ENCODE measurements around the gene FAM3D. TPM values are rescaled to one million over a fixed set of nuclear protein-coding genes. Genes with fewer than 3 reads are reported as not detected.

FAM3D gene
- total and polyA plus RNA-seq, 3 donors from 2014 or later = 0.19 to 0.41 TPM; not detected in 1

DNA sequence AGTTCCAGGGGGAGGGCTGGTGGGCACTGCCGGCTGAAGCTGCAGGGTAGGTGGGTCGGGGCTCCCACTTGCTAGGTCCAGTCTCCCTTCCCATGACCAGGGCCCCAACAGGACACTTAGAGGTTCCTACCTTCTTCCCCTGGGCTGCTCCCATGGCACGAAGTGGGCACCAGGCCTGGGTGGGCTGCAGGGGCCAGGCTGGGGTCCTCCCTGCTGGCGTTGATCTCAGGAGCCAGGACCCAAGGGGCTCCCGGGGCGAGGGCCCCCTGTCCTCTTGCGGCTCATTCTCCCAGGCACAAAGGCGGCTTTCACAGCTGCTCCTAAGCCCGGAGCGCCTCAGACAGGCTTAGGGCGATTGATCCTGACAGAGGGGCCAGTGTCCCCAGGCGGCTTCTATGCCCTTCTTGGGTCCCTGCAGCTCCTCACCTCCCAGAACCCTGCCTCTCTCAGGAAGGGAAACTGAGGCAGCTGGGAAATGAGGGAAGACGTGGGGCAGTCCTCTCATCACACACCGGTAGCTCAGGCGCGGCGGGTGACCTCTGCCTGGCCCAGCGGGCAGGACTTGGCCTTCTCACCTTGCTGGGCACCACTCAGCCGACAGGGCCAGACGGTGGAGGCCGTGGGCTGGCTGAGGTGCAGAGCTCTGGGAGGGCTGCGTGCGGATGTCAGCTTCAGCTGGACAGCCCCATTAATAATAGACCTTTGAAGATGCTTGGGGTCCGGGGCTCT lies 39.6 kb downstream of the FAM3D start:
- no peak for TF ChIP-seq POLR2A (IDR thresholded peaks at IDR 0.05)
- TF ChIP-seq, protein P1, sequence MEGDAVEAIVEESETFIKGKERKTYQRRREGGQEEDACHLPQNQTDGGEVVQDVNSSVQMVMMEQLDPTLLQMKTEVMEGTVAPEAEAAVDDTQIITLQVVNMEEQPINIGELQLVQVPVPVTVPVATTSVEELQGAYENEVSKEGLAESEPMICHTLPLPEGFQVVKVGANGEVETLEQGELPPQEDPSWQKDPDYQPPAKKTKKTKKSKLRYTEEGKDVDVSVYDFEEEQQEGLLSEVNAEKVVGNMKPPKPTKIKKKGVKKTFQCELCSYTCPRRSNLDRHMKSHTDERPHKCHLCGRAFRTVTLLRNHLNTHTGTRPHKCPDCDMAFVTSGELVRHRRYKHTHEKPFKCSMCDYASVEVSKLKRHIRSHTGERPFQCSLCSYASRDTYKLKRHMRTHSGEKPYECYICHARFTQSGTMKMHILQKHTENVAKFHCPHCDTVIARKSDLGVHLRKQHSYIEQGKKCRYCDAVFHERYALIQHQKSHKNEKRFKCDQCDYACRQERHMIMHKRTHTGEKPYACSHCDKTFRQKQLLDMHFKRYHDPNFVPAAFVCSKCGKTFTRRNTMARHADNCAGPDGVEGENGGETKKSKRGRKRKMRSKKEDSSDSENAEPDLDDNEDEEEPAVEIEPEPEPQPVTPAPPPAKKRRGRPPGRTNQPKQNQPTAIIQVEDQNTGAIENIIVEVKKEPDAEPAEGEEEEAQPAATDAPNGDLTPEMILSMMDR (IDR thresholded peaks at IDR 0.05) = no peak
- no peak for DNase-seq
- 76 to 94% methylated on average over 3 to 22 of the region's 24 CpGs for whole genome bisulfite sequencing, 2 donors
- peaks cover 42% of the 10 kb centered on the region for H3K4me1 ChIP-seq
- no peaks in the 10 kb centered on the region for H3K27me3 ChIP-seq
- no peaks in the 10 kb centered on the region for H3K9me3 ChIP-seq
- H3K4me3 ChIP-seq = no peak overlapping the region
- H3K36me3 ChIP-seq (ENCODE audit: low read depth, missing control alignments) = no peaks in the 10 kb centered on the region
- H3K27ac ChIP-seq = peak overlapping the region in 1 of 2 donors; percentile 85
- intact Hi-C loops (cut with DNase I; ENCODE audit: low total_unique reads) = no loop called here

DNA sequence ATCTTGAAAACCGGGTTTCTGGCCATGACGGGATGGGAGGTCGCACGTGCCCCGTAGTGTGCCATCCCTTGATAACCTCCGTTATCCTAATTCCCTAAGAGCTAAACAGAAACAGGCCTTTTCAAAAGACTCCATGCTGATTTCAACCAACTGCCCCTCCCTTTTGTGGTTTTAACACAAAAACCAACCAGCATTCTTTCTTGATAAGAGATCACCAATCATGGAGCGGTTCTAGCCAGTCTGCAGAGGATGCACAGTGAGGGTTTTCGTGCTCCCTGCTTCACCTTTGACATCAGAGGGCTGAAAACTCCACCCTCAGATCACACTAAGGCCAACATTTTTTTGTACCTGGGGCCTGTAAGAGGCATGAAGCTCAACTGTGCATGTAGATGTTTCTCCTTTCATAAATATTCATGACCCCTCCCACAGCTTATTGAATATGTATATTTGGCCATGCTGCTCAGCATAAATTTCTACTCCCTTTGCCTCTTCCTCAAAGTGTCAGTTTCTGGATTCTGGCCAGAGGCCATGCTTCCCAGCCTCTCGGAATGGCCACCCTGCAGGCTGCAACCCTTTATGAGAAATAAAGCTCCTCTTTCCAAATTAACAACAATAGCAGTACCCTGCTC lies 41.3 kb downstream of the FAM3D start:
- Histone ChIP-seq H3K4me3 (no peak overlapping the region), H3K9me3 (no peaks in the 10 kb centered on the region), H3K4me1 (peaks cover 48% of the 10 kb centered on the region), H3K27me3 (no peaks in the 10 kb centered on the region), H3K36me3 (ENCODE audit: low read depth, missing control alignments) (no peaks in the 10 kb centered on the region), H3K27ac (no peak overlapping the region)
- no peak for TF ChIP-seq POLR2A (IDR thresholded peaks at IDR 0.05)
- TF ChIP-seq, protein P1 (IDR thresholded peaks at IDR 0.05) = no peak
- DNase-seq = no peak
- intact Hi-C loops (cut with DNase I; ENCODE audit: low total_unique reads) = no loop called here
- WGBS, 2 donors = 83 to 86% methylated on average over 9 of the region's 9 CpGs

DNA sequence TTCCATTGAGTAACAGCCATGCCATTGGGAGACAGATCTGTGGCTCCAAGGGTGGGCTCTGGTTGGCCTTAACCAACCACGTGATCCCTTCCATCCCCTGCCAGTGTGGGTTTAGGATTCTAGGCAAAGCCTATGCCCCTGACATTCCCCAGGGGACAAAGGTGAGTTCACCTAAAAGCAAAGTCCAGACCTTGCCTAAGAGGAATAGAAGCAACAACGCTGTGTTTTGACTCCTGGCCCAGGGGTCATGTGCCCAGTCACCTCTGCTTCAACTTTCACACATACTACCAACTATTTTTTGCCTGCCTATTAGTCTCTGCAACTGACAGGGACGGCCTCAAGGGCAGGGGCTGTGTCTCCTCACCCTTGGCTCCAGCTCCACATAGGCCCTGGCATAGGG lies 42.0 kb downstream of the FAM3D start:
- peaks cover 41% of the 10 kb centered on the region for H3K4me1 ChIP-seq
- TF ChIP-seq POLR2A (IDR thresholded peaks at IDR 0.05) = no peak
- TF ChIP-seq, protein P1 (IDR thresholded peaks at IDR 0.05) = no peak
- no peak for DNase-seq
- intact Hi-C loops (cut with DNase I; ENCODE audit: low total_unique reads) = no loop called here
- no peaks in the 10 kb centered on the region for H3K9me3 ChIP-seq
- no peaks in the 10 kb centered on the region for H3K36me3 ChIP-seq (ENCODE audit: low read depth, missing control alignments)
- H3K27ac ChIP-seq = no peak overlapping the region
- 73 to 86% methylated on average over 3 of the region's 3 CpGs for WGBS, 2 donors
- no peak overlapping the region for H3K4me3 ChIP-seq
- no peaks in the 10 kb centered on the region for H3K27me3 ChIP-seq

DNA sequence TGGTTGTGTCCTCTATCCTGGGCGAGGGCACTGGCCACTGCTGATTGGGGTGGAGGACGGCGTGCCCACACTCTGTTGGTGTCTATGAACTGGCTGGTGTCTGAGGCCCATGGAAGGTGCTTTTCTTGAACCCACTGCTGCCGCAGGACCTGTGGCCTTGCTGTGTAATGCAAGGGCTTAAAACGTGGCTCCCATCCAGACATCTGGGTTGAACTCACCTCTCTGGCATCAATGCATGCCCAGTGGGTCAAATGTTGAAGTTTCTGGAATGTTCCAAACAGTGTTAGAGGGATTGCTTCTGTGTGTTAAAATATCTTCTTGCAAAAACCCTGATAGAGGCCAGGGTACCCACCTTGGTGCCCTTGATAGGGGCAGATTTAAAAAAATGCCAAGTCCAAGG lies 42.6 kb downstream of the FAM3D start:
- TF ChIP-seq POLR2A (IDR thresholded peaks at IDR 0.05) = no peak
- TF ChIP-seq, protein P1 (IDR thresholded peaks at IDR 0.05) = no peak
- no peak overlapping the region for H3K4me3 ChIP-seq
- no peaks in the 10 kb centered on the region for H3K36me3 ChIP-seq (ENCODE audit: low read depth, missing control alignments)
- intact Hi-C loops (cut with DNase I; ENCODE audit: low total_unique reads) = no loop called here
- 71 to 84% methylated on average over 2 to 5 of the region's 5 CpGs for WGBS, 2 donors
- no peaks in the 10 kb centered on the region for H3K9me3 ChIP-seq
- H3K27me3 ChIP-seq = no peaks in the 10 kb centered on the region
- H3K4me1 ChIP-seq = peaks cover 37% of the 10 kb centered on the region
- no peak for DNase-seq
- H3K27ac ChIP-seq = no peak overlapping the region

All from testis (tissue), 3 donors.